ENCODE measurements around the gene YWHAE.
A peak's percentile ranks its signal among the peaks of the same experiment; 100 is the strongest.
"Not testable (repeated sequence)": the region's sequence is repeated elsewhere in the genome, so short reads cannot be mapped to it uniquely, and the experiment has no call there.

Gene YWHAE

GRCh38 chr17:1391577-1391976 lies 8.4 kb downstream of the YWHAE start:
- Histone ChIP-seq H3F3A (ENCODE audit: insufficient read depth) (peaks cover 33% of the 10 kb centered on the region), H3K79me2 (ENCODE audit: insufficient read depth, low read length) (peaks cover 100% of the 10 kb centered on the region), H2AFZ (ENCODE audit: low read depth, low read length, severe bottlenecking) (no peak overlapping the region), H3K9me3 (ENCODE audit: insufficient read depth, low read length) (no peaks in the 10 kb centered on the region), H3K4me3 (ENCODE audit: insufficient read depth, low read length, poor library complexity, severe bottlenecking) (no peak overlapping the region), H3K27me3 (ENCODE audit: low read length) (no peaks in the 10 kb centered on the region), H3K27ac (ENCODE audit: low read depth, low read length) (no peak overlapping the region), H3K9ac (ENCODE audit: low read length) (no peak overlapping the region), H3K4me2 (ENCODE audit: low read depth, low read length, poor library complexity, severe bottlenecking) (peak overlapping the region; percentile 25), H4K20me1 (ENCODE audit: low read depth, low read length) (peaks cover 48% of the 10 kb centered on the region), H3K36me3 (ENCODE audit: low read length) (no peaks in the 10 kb centered on the region; the same call in 1 of the 2 replicates), H3K9me2 (replicated peaks; ENCODE audit: insufficient read depth, low read length) (no peaks in the 10 kb centered on the region)
- TF ChIP-seq EZH2phosphoT487 (conservative IDR thresholded peaks at IDR 0.05; ENCODE audit: low read length) (no peak), CTCF (IDR thresholded peaks at IDR 0.05; ENCODE audit: insufficient read depth, low read length, poor library complexity, severe bottlenecking) (no peak)

- peaks cover 48% of the 10 kb centered on the region for H4K20me1 ChIP-seq (ENCODE audit: low read depth, low read length)
- no peak overlapping the region; the same call in 1 of the 2 replicates for H3K27ac ChIP-seq (ENCODE audit: low read depth, low read length)
- H3K4me2 ChIP-seq (ENCODE audit: low read depth, low read length, poor library complexity, severe bottlenecking), result peak overlapping the region; percentile 25
- H3K79me2 ChIP-seq (ENCODE audit: insufficient read depth, low read length), result peaks cover 100% of the 10 kb centered on the region
- no peaks in the 10 kb centered on the region; the same call in 1 of the 2 replicates for H3K36me3 ChIP-seq (ENCODE audit: low read length)
- H3F3A ChIP-seq (ENCODE audit: insufficient read depth), result peaks cover 33% of the 10 kb centered on the region
- H3K9ac ChIP-seq (ENCODE audit: low read length), result no peak overlapping the region
- no peak overlapping the region for H3K4me3 ChIP-seq (ENCODE audit: insufficient read depth, low read length, poor library complexity, severe bottlenecking)
- no peaks in the 10 kb centered on the region for H3K9me2 ChIP-seq (replicated peaks; ENCODE audit: insufficient read depth, low read length)
- H3K9me3 ChIP-seq (ENCODE audit: insufficient read depth, low read length), result no peaks in the 10 kb centered on the region
- no peaks in the 10 kb centered on the region for H3K27me3 ChIP-seq (ENCODE audit: low read length)
- TF ChIP-seq EZH2phosphoT487 (conservative IDR thresholded peaks at IDR 0.05; ENCODE audit: low read length) (no peak), CTCF (IDR thresholded peaks at IDR 0.05; ENCODE audit: insufficient read depth, low read length, poor library complexity, severe bottlenecking) (no peak)
- H2AFZ ChIP-seq (ENCODE audit: low read depth, low read length, severe bottlenecking), result no peak overlapping the region
These were observed 9.3 kb downstream of the YWHAE start for GRCh38 chr17:1390432-1391367.

GRCh38 chr17:1387490-1388227 lies 12.4 kb downstream of the YWHAE start:
- H3K27ac ChIP-seq (ENCODE audit: low read depth, low read length); H3K4me3 ChIP-seq (ENCODE audit: insufficient read depth, low read length, poor library complexity, severe bottlenecking); H3K9ac ChIP-seq (ENCODE audit: low read length); H3K9me2 ChIP-seq (replicated peaks; ENCODE audit: insufficient read depth, low read length); H3K27me3 ChIP-seq (ENCODE audit: low read length); H3K36me3 ChIP-seq (ENCODE audit: low read length); H3K4me2 ChIP-seq (ENCODE audit: low read depth, low read length, poor library complexity, severe bottlenecking); H2AFZ ChIP-seq (ENCODE audit: low read depth, low read length, severe bottlenecking); H3K9me3 ChIP-seq (ENCODE audit: insufficient read depth, low read length): not testable (repeated sequence)
- peaks cover 100% of the 10 kb centered on the region for H3K79me2 ChIP-seq (ENCODE audit: insufficient read depth, low read length)
- H3F3A ChIP-seq (ENCODE audit: insufficient read depth), result peaks cover 27% of the 10 kb centered on the region
- peaks cover 49% of the 10 kb centered on the region for H4K20me1 ChIP-seq (ENCODE audit: low read depth, low read length)

- not testable (repeated sequence) for H3K36me3 ChIP-seq (ENCODE audit: low read length)
These were observed 13.3 kb downstream of the YWHAE start for GRCh38 chr17:1386675-1387190.

More at GRCh38 chr17:1386675-1387190, 13.3 kb downstream of the YWHAE start:
- not testable (repeated sequence) for H3K4me2 ChIP-seq (ENCODE audit: low read depth, low read length, poor library complexity, severe bottlenecking); H3K27me3 ChIP-seq (ENCODE audit: low read length); H3K9ac ChIP-seq (ENCODE audit: low read length); H3K9me2 ChIP-seq (replicated peaks; ENCODE audit: insufficient read depth, low read length); H2AFZ ChIP-seq (ENCODE audit: low read depth, low read length, severe bottlenecking); H3K27ac ChIP-seq (ENCODE audit: low read depth, low read length); H3K4me3 ChIP-seq (ENCODE audit: insufficient read depth, low read length, poor library complexity, severe bottlenecking); H3K9me3 ChIP-seq (ENCODE audit: insufficient read depth, low read length)
- Histone ChIP-seq H3K79me2 (ENCODE audit: insufficient read depth, low read length) (peaks cover 100% of the 10 kb centered on the region), H3F3A (ENCODE audit: insufficient read depth) (peaks cover 27% of the 10 kb centered on the region), H4K20me1 (ENCODE audit: low read depth, low read length) (peaks cover 44% of the 10 kb centered on the region)
